HepG2 (cell line): ENCODE results near the gene VAPB. TPM values are rescaled to one million over a fixed set of nuclear protein-coding genes. Genes with fewer than 3 reads are reported as not detected.

Experiments
- ATAC-seq: fragments of 200-7000 bp; cut with Tn5 transposase; 3 replicates; pipeline ENCODE4 v1.9.1; 2020; ENCODE audit warnings: mild to moderate bottlenecking, moderate library complexity
- BruUV-seq: library from RNA; stranded (reverse); fragments of 400-500 nt; replicated peaks from 2 replicates; lab custom pipeline; 2021; lab: Mats Ljungman, UMichigan
- CTCF ChIA-PET: fragments of 300-600 bp; formaldehyde crosslinking; extraction: SDS; loops from one replicate; lab custom pipeline; 2021; ENCODE audit warnings: low total read pairs, inconsistent platforms, low intra/inter-chr PET ratio; lab: Yijun Ruan, JAX
- POLR2A ChIA-PET: fragments of 350-600 bp; sonication (Branson Sonifier 250); formaldehyde crosslinking; loops from one replicate; lab custom pipeline; 2020; ENCODE audit warnings: antibody characterized with exemption, inconsistent platforms; lab: Yijun Ruan, JAX
- DNase-seq: peaks from one replicate; pipeline ENCODE4 v3.0.0-alpha.2; 2015; ENCODE audit warnings: low spot score
- FAIRE-seq: peaks from 3 replicates; lab custom pipeline; 2011; peaks lifted over from hg19 to GRCh38; lab: Jason Lieb, UNC
- H2AFZ ChIP-seq: one replicate; pipeline ENCODE4 v1.6.1; 2011; ENCODE audit warnings: low read length, inconsistent platforms
- H3K27ac ChIP-seq: fragments of 300-600 bp; 3 replicates; pipeline ENCODE4 v1.8.0; 2011; ENCODE audit warnings: mixed run types, mild to moderate bottlenecking, mixed read lengths, low read length, inconsistent platforms; ENCODE audit not compliant: insufficient read depth; ENCODE audit errors: extremely low read length
- H3K27me3 ChIP-seq, 2 experiments: fragments of 200-600 bp in 1 of 2; 2 replicates in 1 of 2; 3 replicates in 1 of 2; pipeline versions ENCODE4 v1.6.0 to v1.8.0; 2011; ENCODE audit warnings: low read length in 2 of 2, mild to moderate bottlenecking in 2 of 2, moderate library complexity in 2 of 2, inconsistent platforms in 1 of 2; ENCODE audit not compliant: insufficient read depth in 2 of 2, control insufficient read depth in 1 of 2
- H3K36me3 ChIP-seq, 2 experiments: fragments of 200-600 bp in 1 of 2; replicated peaks in 1 of 2; 2 replicates in 1 of 2; 3 replicates in 1 of 2; pipeline versions ENCODE4 v1.5.1 to v1.8.0; 2011; ENCODE audit warnings: low read length in 2 of 2, inconsistent platforms in 1 of 2; ENCODE audit not compliant: insufficient read depth in 2 of 2, control insufficient read depth in 1 of 2
- H3K4me1 ChIP-seq: 2 replicates; pipeline ENCODE4 v1.5.1; 2012; ENCODE audit warnings: low read length, inconsistent platforms; ENCODE audit not compliant: insufficient read depth
- H3K4me2 ChIP-seq: 2 replicates; pipeline ENCODE4 v1.6.0; 2011; ENCODE audit warnings: low read depth, low read length, inconsistent platforms
- H3K4me3 ChIP-seq, 3 experiments: fragments of 200-600 bp in 1 of 3; sonication (generic), shearing (Covaris generic) in 1 of 3; replicated peaks in 1 of 3; 2 replicates each; pipeline ENCODE4 v1.5.1; 2011 to 2016; ENCODE audit warnings: low read length in 3 of 3, inconsistent platforms in 2 of 3, low read depth in 2 of 3, mild to moderate bottlenecking in 2 of 3, control low read depth in 1 of 3, mixed read lengths in 1 of 3; ENCODE audit not compliant: insufficient read depth in 1 of 3
- H3K79me2 ChIP-seq: one replicate; pipeline ENCODE4 v1.6.1; 2011; ENCODE audit warnings: low read length, inconsistent platforms; ENCODE audit not compliant: insufficient read depth
- H3K9ac ChIP-seq: 2 replicates; pipeline ENCODE4 v1.6.0; 2011; ENCODE audit warnings: mild to moderate bottlenecking, low read depth, low read length, inconsistent platforms; ENCODE audit not compliant: insufficient read depth
- H3K9me3 ChIP-seq: 2 replicates; pipeline ENCODE4 v1.5.1; 2012; ENCODE audit warnings: mild to moderate bottlenecking, low read length
- H4K20me1 ChIP-seq: 2 replicates; pipeline ENCODE4 v1.6.0; 2011; ENCODE audit warnings: inconsistent platforms, mild to moderate bottlenecking, low read length, moderate library complexity; ENCODE audit not compliant: insufficient read depth
- BHLHE40 ChIP-seq: IDR thresholded peaks from 2 replicates; pipeline ENCODE4 v1.6.1; 2011; ENCODE audit warnings: low read length, improper control_type of control experiment
- GTF3A ChIP-seq: sonication (generic); formaldehyde crosslinking; conservative IDR thresholded peaks from 2 replicates; pipeline ENCODE4 v1.4.0; 2020; ENCODE audit warnings: mild to moderate bottlenecking, missing genetic modification reagents
- PCBP2 ChIP-seq: fragments of 200-400 bp; formaldehyde crosslinking; optimal IDR thresholded peaks from 2 replicates; pipeline ENCODE3; 2018; ENCODE audit warnings: low read length, low read depth; ENCODE audit not compliant: poor library complexity, severe bottlenecking
- ZKSCAN8 ChIP-seq: IDR thresholded peaks from 2 replicates; pipeline ENCODE4 v1.6.1; 2016; ENCODE audit warnings: borderline replicate concordance, missing genetic modification reagents, missing compliant biosample characterization
- ZNF572 ChIP-seq: sonication (generic); formaldehyde crosslinking; IDR thresholded peaks from 2 replicates; pipeline ENCODE4 v1.5.1; 2020; ENCODE audit warnings: mild to moderate bottlenecking, missing genetic modification reagents
- ZNF839 ChIP-seq: sonication (generic); formaldehyde crosslinking; IDR thresholded peaks from 2 replicates; pipeline ENCODE4 v1.4.0; 2020; ENCODE audit warnings: missing genetic modification reagents, mild to moderate bottlenecking, borderline replicate concordance
- WGBS: methylation state at CpG from one replicate; pipeline ENCODE4 v1.1.6; 2017; ENCODE audit warnings: low lambda C conversion rate; 5-methylcytosine and 5-hydroxymethylcytosine counted together
- in situ Hi-C: cut with HindIII; loops from 2 replicates; pipeline ENCODE4 v1.10.0; 2017; ENCODE audit warnings: low pct_unique_long_range_greater_than_20kb; ENCODE audit not compliant: extremely low pct_ligation_motif_present
- intact Hi-C: fragments of 100-400 bp; cut with micrococcal nuclease; formaldehyde crosslinking; loops from one replicate; pipeline ENCODE4 v1.10.0; 2022; ENCODE audit not compliant: unreplicated experiment
- polyA plus RNA-seq, 8 experiments: library from polyadenylated mRNA; depleted of rRNA in 3 of 8; stranded (reverse) in 7 of 8; unstranded in 1 of 8; fragments of >200 nt; fragmentation: Illumina TruSeq in 4 of 8; extraction: Trizol in 4 of 8; gene quantifications; 2 replicates each; pipeline versions ENCODE4 v1.2.1 to v1.2.3, GENCODE V29; 2011 to 2016; ENCODE audit warnings: low read depth in 4 of 8, missing spikeins in 1 of 8, mixed read lengths in 1 of 8; ENCODE audit not compliant: insufficient read depth in 1 of 8
- total RNA-seq, 5 experiments: library from RNA; depleted of rRNA; stranded (reverse); fragments of >200 nt; fragmentation: Illumina TruSeq; extraction: Trizol; gene quantifications; 2 replicates each; pipeline ENCODE4 v1.2.3, GENCODE V29; 2016; ENCODE audit warnings: low read depth in 1 of 5
- TF ChIP-seq, protein P1 (sequence below): sonication (generic); formaldehyde crosslinking; IDR thresholded peaks from 2 replicates; pipeline ENCODE4 v1.4.0; 2020; ENCODE audit warnings: mild to moderate bottlenecking, low read depth, missing genetic modification reagents
- TF ChIP-seq, protein P2 (sequence below): sonication (generic); formaldehyde crosslinking; IDR thresholded peaks from 2 replicates; pipeline ENCODE4 v1.5.0; 2020; ENCODE audit warnings: missing genetic modification reagents

VAPB gene
- total and polyA plus RNA-seq, 2 of the 13 experiments (the other 11 are each of a cell fraction or from before 2014, with no cell fraction given), result 18.6 to 48.5 TPM

DNA sequence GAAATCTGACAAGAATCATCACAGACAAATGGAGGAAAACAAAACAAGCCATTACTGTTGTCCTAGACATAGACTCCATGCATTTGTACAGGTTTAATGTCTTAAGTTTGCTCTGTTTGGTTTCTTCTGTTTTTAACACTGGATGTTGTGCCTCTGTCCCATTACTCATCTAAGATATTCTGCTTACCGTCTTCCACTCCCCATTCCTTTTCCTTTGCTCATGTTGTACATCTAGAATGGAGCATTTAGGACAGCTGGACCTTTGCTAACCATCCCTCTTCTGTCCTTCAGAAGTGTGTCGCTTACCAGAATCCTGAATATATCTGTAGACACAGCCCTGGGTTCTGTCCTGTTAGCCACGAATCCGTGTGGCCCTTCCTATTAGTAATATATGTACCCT is 44.3 kb upstream of the VAPB start:
- H3K4me1 ChIP-seq, result no peaks in the 10 kb centered on the region
- DNase-seq (no peak), FAIRE-seq (no peak), ATAC-seq (no peak)
- TF ChIP-seq ZKSCAN8 (no peak), BHLHE40 (no peak), ZNF839 (no peak), GTF3A (CRISPR knock-in tag) (no peak), PCBP2 (no peak), ZNF572 (no peak)
- TF ChIP-seq, protein P1, sequence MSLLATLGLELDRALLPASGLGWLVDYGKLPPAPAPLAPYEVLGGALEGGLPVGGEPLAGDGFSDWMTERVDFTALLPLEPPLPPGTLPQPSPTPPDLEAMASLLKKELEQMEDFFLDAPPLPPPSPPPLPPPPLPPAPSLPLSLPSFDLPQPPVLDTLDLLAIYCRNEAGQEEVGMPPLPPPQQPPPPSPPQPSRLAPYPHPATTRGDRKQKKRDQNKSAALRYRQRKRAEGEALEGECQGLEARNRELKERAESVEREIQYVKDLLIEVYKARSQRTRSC (CRISPR knock-in tag), result no peak
- TF ChIP-seq, protein P2, sequence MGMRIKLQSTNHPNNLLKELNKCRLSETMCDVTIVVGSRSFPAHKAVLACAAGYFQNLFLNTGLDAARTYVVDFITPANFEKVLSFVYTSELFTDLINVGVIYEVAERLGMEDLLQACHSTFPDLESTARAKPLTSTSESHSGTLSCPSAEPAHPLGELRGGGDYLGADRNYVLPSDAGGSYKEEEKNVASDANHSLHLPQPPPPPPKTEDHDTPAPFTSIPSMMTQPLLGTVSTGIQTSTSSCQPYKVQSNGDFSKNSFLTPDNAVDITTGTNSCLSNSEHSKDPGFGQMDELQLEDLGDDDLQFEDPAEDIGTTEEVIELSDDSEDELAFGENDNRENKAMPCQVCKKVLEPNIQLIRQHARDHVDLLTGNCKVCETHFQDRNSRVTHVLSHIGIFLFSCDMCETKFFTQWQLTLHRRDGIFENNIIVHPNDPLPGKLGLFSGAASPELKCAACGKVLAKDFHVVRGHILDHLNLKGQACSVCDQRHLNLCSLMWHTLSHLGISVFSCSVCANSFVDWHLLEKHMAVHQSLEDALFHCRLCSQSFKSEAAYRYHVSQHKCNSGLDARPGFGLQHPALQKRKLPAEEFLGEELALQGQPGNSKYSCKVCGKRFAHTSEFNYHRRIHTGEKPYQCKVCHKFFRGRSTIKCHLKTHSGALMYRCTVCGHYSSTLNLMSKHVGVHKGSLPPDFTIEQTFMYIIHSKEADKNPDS (CRISPR knock-in tag), result no peak
- no peak overlapping the region for H3K4me2 ChIP-seq
- ChIA-PET POLR2A (no interaction called here), CTCF (no interaction called here)
- no peak overlapping the region for H3K27ac ChIP-seq
- WGBS, result 97% methylated on average over 4 of the region's 4 CpGs
- H3K79me2 ChIP-seq, result peaks cover 2% of the 10 kb centered on the region
- in situ Hi-C loops (no loop called here), intact Hi-C loops (no loop called here)
- H3K9ac ChIP-seq, result no peak overlapping the region
- H3K9me3 ChIP-seq, result no peaks in the 10 kb centered on the region
- H3K4me3 ChIP-seq, result no peak overlapping the region
- H4K20me1 ChIP-seq, result no peaks in the 10 kb centered on the region
- H3K36me3 ChIP-seq, result peaks cover 24 to 45% of the 10 kb centered on the region in 2 experiments
- BruUV-seq, result no TSS peak
- no peaks in the 10 kb centered on the region for H3K27me3 ChIP-seq
- H2AFZ ChIP-seq, result no peak overlapping the region
